ENCODE measurements around the gene WWOX. TPM values are rescaled to one million over a fixed set of nuclear protein-coding genes. Genes with fewer than 3 reads are reported as not detected.

WWOX gene
- total RNA-seq, 1 experiment from 2014 or later: 28.3 TPM

GRCh38 chr16:79073566-79073965 lies 974.1 kb downstream of the WWOX start:
- H4K20me1 ChIP-seq (ENCODE audit: low read length): no peaks in the 10 kb centered on the region
- POLR2A ChIA-PET (ENCODE audit: unreplicated experiment): no interaction called here
- BruUV-seq (replicated peaks): no TSS peak
- H3K79me2 ChIP-seq (ENCODE audit: low read length): no peaks in the 10 kb centered on the region
- no peak overlapping the region for H2AFZ ChIP-seq (ENCODE audit: low read length)
- H3K36me3 ChIP-seq (ENCODE audit: low read depth, low read length): no peaks in the 10 kb centered on the region
- intact Hi-C loops (cut with micrococcal nuclease): no loop called here
- TF ChIP-seq CTCF (conservative IDR thresholded peaks at IDR 0.05; ENCODE audit: low read depth, low read length) (no peak), EZH2 (IDR thresholded peaks at IDR 0.05; ENCODE audit: low read length, unreplicated experiment) (no peak), EZH2phosphoT487 (IDR thresholded peaks at IDR 0.05; ENCODE audit: borderline replicate concordance, low read length) (no peak)
- no peaks in the 10 kb centered on the region for H3K4me1 ChIP-seq (ENCODE audit: insufficient read depth, low read length)
- H3K27me3 ChIP-seq (ENCODE audit: low read length): no peaks in the 10 kb centered on the region
- no peaks in the 10 kb centered on the region for H3K9me2 ChIP-seq (replicated peaks; ENCODE audit: low read length)
- ATAC-seq: no peak
- no peak overlapping the region for H3K4me3 ChIP-seq (ENCODE audit: low read length)
- DNase-seq: no peak
- no peak overlapping the region for H3K9ac ChIP-seq (ENCODE audit: low read length)
- H3K27ac ChIP-seq (ENCODE audit: low read length): no peak overlapping the region
- CTCF ChIA-PET: no interaction called here
- H3F3A ChIP-seq (ENCODE audit: low read length, unreplicated experiment): no peaks in the 10 kb centered on the region
- no peaks in the 10 kb centered on the region for H3K9me3 ChIP-seq (ENCODE audit: low read length)
- H3K4me2 ChIP-seq (ENCODE audit: low read length): no peak overlapping the region

DNA sequence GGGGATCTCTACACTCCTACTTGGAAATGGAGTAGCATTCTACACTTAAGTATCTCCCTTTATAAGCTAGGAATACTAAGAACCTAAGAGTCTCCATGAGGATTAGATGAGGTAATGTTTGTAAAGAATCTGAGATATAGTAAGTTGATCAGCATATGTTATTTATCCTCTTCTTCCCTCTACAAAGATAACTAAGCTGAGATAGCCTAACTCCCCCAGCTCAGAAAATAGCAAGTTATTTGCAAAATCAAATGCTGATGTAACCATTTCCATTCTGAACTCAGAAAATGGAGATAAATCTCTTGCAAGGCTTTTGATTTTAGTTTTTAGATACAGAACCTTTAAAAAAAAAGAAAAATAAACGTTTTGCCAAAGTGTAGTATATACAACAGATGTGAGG lies 975.1 kb downstream of the WWOX start:
- H3K36me3 ChIP-seq (ENCODE audit: low read depth, low read length): no peaks in the 10 kb centered on the region
- intact Hi-C loops (cut with micrococcal nuclease): no loop called here
- DNase-seq (no peak), ATAC-seq (no peak)
- no peaks in the 10 kb centered on the region for H4K20me1 ChIP-seq (ENCODE audit: low read length)
- no peak overlapping the region for H2AFZ ChIP-seq (ENCODE audit: low read length)
- no peak overlapping the region for H3K27ac ChIP-seq (ENCODE audit: low read length)
- H3K27me3 ChIP-seq (ENCODE audit: low read length): no peaks in the 10 kb centered on the region
- no peaks in the 10 kb centered on the region for H3K9me2 ChIP-seq (replicated peaks; ENCODE audit: low read length)
- POLR2A ChIA-PET (ENCODE audit: unreplicated experiment): no interaction called here
- no peak overlapping the region for H3K4me2 ChIP-seq (ENCODE audit: low read length)
- H3K9me3 ChIP-seq (ENCODE audit: low read length): no peaks in the 10 kb centered on the region
- H3K4me1 ChIP-seq (ENCODE audit: insufficient read depth, low read length): no peaks in the 10 kb centered on the region
- no peak for TF ChIP-seq CTCF (conservative IDR thresholded peaks at IDR 0.05; ENCODE audit: low read depth, low read length)
- no peak for TF ChIP-seq EZH2 (IDR thresholded peaks at IDR 0.05; ENCODE audit: low read length, unreplicated experiment)
- TF ChIP-seq EZH2phosphoT487 (IDR thresholded peaks at IDR 0.05; ENCODE audit: borderline replicate concordance, low read length): no peak
- H3F3A ChIP-seq (ENCODE audit: low read length, unreplicated experiment): no peaks in the 10 kb centered on the region
- no TSS peak for BruUV-seq (replicated peaks)
- CTCF ChIA-PET: no interaction called here
- no peaks in the 10 kb centered on the region for H3K79me2 ChIP-seq (ENCODE audit: low read length)
- no peak overlapping the region for H3K9ac ChIP-seq (ENCODE audit: low read length)
- H3K4me3 ChIP-seq (ENCODE audit: low read length): no peak overlapping the region

DNA sequence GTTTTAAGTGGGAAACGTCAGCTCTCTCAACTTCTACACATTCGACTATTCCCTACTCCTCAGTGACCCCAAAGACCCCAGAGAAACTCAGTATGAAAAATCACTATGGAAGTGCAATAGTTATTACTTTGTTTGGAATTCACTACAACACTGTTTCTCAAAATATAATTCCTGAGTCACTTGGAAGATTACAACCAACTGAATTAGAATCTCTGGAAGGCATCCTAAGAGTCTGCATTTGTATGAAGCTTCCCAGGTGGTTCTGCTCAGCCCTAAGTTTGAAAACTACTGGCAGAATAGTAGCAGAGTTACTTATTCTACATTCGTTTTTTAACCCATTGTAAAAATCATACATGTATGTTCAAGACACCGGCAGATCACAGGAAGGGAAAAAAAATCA lies 975.5 kb downstream of the WWOX start:
- no TSS peak for BruUV-seq (replicated peaks)
- no peak overlapping the region for H3K9ac ChIP-seq (ENCODE audit: low read length)
- H3K36me3 ChIP-seq (ENCODE audit: low read depth, low read length): no peaks in the 10 kb centered on the region
- no peaks in the 10 kb centered on the region for H3K27me3 ChIP-seq (ENCODE audit: low read length)
- no peak overlapping the region for H3K4me2 ChIP-seq (ENCODE audit: low read length)
- POLR2A ChIA-PET (ENCODE audit: unreplicated experiment): no interaction called here
- CTCF ChIA-PET: no interaction called here
- TF ChIP-seq EZH2phosphoT487 (IDR thresholded peaks at IDR 0.05; ENCODE audit: borderline replicate concordance, low read length) (no peak), EZH2 (IDR thresholded peaks at IDR 0.05; ENCODE audit: low read length, unreplicated experiment) (no peak), CTCF (conservative IDR thresholded peaks at IDR 0.05; ENCODE audit: low read depth, low read length) (no peak)
- no peaks in the 10 kb centered on the region for H3K79me2 ChIP-seq (ENCODE audit: low read length)
- no peaks in the 10 kb centered on the region for H3F3A ChIP-seq (ENCODE audit: low read length, unreplicated experiment)
- no peak for DNase-seq
- no peak overlapping the region for H2AFZ ChIP-seq (ENCODE audit: low read length)
- no peak overlapping the region for H3K4me3 ChIP-seq (ENCODE audit: low read length)
- no peak overlapping the region for H3K27ac ChIP-seq (ENCODE audit: low read length)
- no peaks in the 10 kb centered on the region for H3K4me1 ChIP-seq (ENCODE audit: insufficient read depth, low read length)
- intact Hi-C loops (cut with micrococcal nuclease): no loop called here
- H3K9me3 ChIP-seq (ENCODE audit: low read length): no peaks in the 10 kb centered on the region
- no peaks in the 10 kb centered on the region for H3K9me2 ChIP-seq (replicated peaks; ENCODE audit: low read length)
- no peaks in the 10 kb centered on the region for H4K20me1 ChIP-seq (ENCODE audit: low read length)
- ATAC-seq: no peak
